Measurements from ENCODE around the gene VWC2. TPM values are rescaled to one million over a fixed set of nuclear protein-coding genes. Genes with fewer than 3 reads are reported as not detected.

Gene VWC2
- total RNA-seq, 1 experiment from 2014 or later, result not detected

- TF ChIP-seq, protein P1, sequence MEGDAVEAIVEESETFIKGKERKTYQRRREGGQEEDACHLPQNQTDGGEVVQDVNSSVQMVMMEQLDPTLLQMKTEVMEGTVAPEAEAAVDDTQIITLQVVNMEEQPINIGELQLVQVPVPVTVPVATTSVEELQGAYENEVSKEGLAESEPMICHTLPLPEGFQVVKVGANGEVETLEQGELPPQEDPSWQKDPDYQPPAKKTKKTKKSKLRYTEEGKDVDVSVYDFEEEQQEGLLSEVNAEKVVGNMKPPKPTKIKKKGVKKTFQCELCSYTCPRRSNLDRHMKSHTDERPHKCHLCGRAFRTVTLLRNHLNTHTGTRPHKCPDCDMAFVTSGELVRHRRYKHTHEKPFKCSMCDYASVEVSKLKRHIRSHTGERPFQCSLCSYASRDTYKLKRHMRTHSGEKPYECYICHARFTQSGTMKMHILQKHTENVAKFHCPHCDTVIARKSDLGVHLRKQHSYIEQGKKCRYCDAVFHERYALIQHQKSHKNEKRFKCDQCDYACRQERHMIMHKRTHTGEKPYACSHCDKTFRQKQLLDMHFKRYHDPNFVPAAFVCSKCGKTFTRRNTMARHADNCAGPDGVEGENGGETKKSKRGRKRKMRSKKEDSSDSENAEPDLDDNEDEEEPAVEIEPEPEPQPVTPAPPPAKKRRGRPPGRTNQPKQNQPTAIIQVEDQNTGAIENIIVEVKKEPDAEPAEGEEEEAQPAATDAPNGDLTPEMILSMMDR (IDR thresholded peaks at IDR 0.05; ENCODE audit: insufficient read depth in 1 of 2, low read depth in 1 of 2, low read length in 1 of 2, severe bottlenecking in 1 of 2, unreplicated experiment in 1 of 2), result no peak
- Histone ChIP-seq H3K27me3 (replicated peaks; ENCODE audit: control insufficient read depth, insufficient read depth, low read length) (no peaks in the 10 kb centered on the region; the same call in 1 of the 2 replicates), H3K36me3 (ENCODE audit: control insufficient read depth, insufficient read depth, low read length) (no peaks in the 10 kb centered on the region), H3K9me3 (no peaks in the 10 kb centered on the region), H3K4me3 (ENCODE audit: low read depth, low read length) (no peak overlapping the region), H3K4me1 (no peaks in the 10 kb centered on the region)
- intact Hi-C loops (cut with micrococcal nuclease; ENCODE audit: unreplicated experiment), result no loop called here
- Mint-ChIP-seq H3K27me3 (ENCODE audit: insufficient read depth, unreplicated experiment) (no peaks in the 10 kb centered on the region), H3K36me3 (ENCODE audit: insufficient read depth, unreplicated experiment) (no peaks in the 10 kb centered on the region), H3K27ac (ENCODE audit: unreplicated experiment) (no peak overlapping the region), H3K9me3 (ENCODE audit: unreplicated experiment) (no peaks in the 10 kb centered on the region), H3K4me3 (ENCODE audit: unreplicated experiment) (no peak overlapping the region), H3K4me1 (ENCODE audit: low read depth, unreplicated experiment) (no peaks in the 10 kb centered on the region)
- ChIA-PET CTCF (no interaction called here), POLR2A (no interaction called here)
- no peak for DNase-seq
- no TSS peak for BruUV-seq (replicated peaks)
Measured at GRCh38 chr7:49875336-49875735, 101.9 kb downstream of the VWC2 start.

- BruUV-seq (replicated peaks), result no TSS peak
- ChIA-PET POLR2A (no interaction called here), CTCF (no interaction called here)
- Mint-ChIP-seq H3K27ac (ENCODE audit: unreplicated experiment) (no peak overlapping the region), H3K36me3 (ENCODE audit: insufficient read depth, unreplicated experiment) (no peaks in the 10 kb centered on the region), H3K27me3 (ENCODE audit: insufficient read depth, unreplicated experiment) (no peaks in the 10 kb centered on the region), H3K4me1 (ENCODE audit: low read depth, unreplicated experiment) (no peaks in the 10 kb centered on the region), H3K4me3 (ENCODE audit: unreplicated experiment) (no peak overlapping the region), H3K9me3 (ENCODE audit: unreplicated experiment) (no peaks in the 10 kb centered on the region)
- intact Hi-C loops (cut with micrococcal nuclease; ENCODE audit: unreplicated experiment), result no loop called here
- Histone ChIP-seq H3K36me3 (ENCODE audit: control insufficient read depth, insufficient read depth, low read length) (no peaks in the 10 kb centered on the region), H3K4me1 (no peaks in the 10 kb centered on the region), H3K27me3 (replicated peaks; ENCODE audit: control insufficient read depth, insufficient read depth, low read length) (no peaks in the 10 kb centered on the region; the same call in 1 of the 2 replicates), H3K4me3 (ENCODE audit: low read depth, low read length) (no peak overlapping the region), H3K9me3 (no peaks in the 10 kb centered on the region)
- DNase-seq, result no peak
- TF ChIP-seq, protein P1 (IDR thresholded peaks at IDR 0.05; ENCODE audit: insufficient read depth in 1 of 2, low read depth in 1 of 2, low read length in 1 of 2, severe bottlenecking in 1 of 2, unreplicated experiment in 1 of 2), result no peak
Measured at GRCh38 chr7:49876202-49876601, 102.8 kb downstream of the VWC2 start.

DNA sequence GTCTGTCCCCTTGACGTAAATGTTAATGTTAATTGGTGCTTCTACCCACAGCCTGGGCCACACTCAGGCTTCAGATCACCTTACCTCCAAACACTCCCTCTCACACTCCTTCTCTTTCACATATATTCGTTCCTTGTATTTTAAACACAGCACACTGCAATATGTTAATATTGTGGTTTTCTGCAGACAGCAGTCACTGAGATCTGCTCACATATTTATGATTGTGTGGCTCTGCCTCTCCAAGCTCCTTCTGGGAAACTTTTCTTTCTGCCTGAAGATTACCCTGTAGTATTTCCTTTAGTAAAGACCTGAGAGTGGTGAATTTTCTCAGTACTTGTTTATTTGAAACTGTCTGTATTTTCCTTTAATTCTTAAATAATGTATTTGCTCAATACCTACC, 104.7 kb downstream of the VWC2 start:
- intact Hi-C loops (cut with micrococcal nuclease; ENCODE audit: unreplicated experiment), result no loop called here

More for the DNA sequence above, 104.7 kb downstream of the VWC2 start:
- Histone ChIP-seq H3K9me3 (no peaks in the 10 kb centered on the region), H3K36me3 (ENCODE audit: control insufficient read depth, insufficient read depth, low read length) (no peaks in the 10 kb centered on the region), H3K4me3 (ENCODE audit: low read depth, low read length) (no peak overlapping the region), H3K4me1 (no peaks in the 10 kb centered on the region), H3K27me3 (replicated peaks; ENCODE audit: control insufficient read depth, insufficient read depth, low read length) (no peaks in the 10 kb centered on the region; the same call in 1 of the 2 replicates)
- ChIA-PET CTCF (interaction anchor here (0.6 kb wide), 1 partner anchor 751 kb away, joined by 4 read pairs; no protein-coding TSS in a partner anchor), POLR2A (no interaction called here)
- Mint-ChIP-seq H3K27me3 (ENCODE audit: insufficient read depth, unreplicated experiment) (peaks cover 3% of the 10 kb centered on the region), H3K27ac (ENCODE audit: unreplicated experiment) (no peak overlapping the region), H3K4me1 (ENCODE audit: low read depth, unreplicated experiment) (no peaks in the 10 kb centered on the region), H3K4me3 (ENCODE audit: unreplicated experiment) (no peak overlapping the region), H3K36me3 (ENCODE audit: insufficient read depth, unreplicated experiment) (no peaks in the 10 kb centered on the region), H3K9me3 (ENCODE audit: unreplicated experiment) (no peaks in the 10 kb centered on the region)
- DNase-seq, result no peak
- BruUV-seq (replicated peaks), result no TSS peak
- TF ChIP-seq, protein P1 (IDR thresholded peaks at IDR 0.05; ENCODE audit: insufficient read depth in 1 of 2, low read depth in 1 of 2, low read length in 1 of 2, severe bottlenecking in 1 of 2, unreplicated experiment in 1 of 2), result no peak
